Measurements from ENCODE around the gene CFAP53. TPM values are rescaled to one million over a fixed set of nuclear protein-coding genes. Genes with fewer than 3 reads are reported as not detected.

Gene CFAP53
- total and polyA plus RNA-seq, 2 of the 4 experiments (the other 2 are of a cell fraction), result under 0.01 to 0.12 TPM

GRCh38 chr18:50301074-50301473 lies 34.8 kb upstream of the CFAP53 start:
- no peak overlapping the region for H3K4ac ChIP-seq (ENCODE audit: low read depth, low read length)
- no peak overlapping the region for H3K9ac ChIP-seq (ENCODE audit: low read depth, low read length)
- H3K56ac ChIP-seq (ENCODE audit: extremely low read depth, insufficient read depth, low read length), result no peak overlapping the region
- in situ Hi-C loops (cut with MboI; ENCODE audit: low sequenced_read_pairs) (no loop called here), dilution Hi-C loops (cut with HindIII; ENCODE audit: low sequenced_read_pairs, unreplicated experiment) (no loop called here), intact Hi-C loops (cut with micrococcal nuclease) (no loop called here)
- H3K18ac ChIP-seq (ENCODE audit: low read depth, low read length), result no peak overlapping the region
- no peaks in the 10 kb centered on the region for H3K9me3 ChIP-seq (ENCODE audit: control insufficient read depth, insufficient read depth, low read length)
- peaks cover 14% of the 10 kb centered on the region for H3K27me3 ChIP-seq (ENCODE audit: control insufficient read depth, insufficient read depth, low read length)
- H3K4me2 ChIP-seq (ENCODE audit: low read depth, low read length), result no peak overlapping the region
- TF ChIP-seq BHLHE40 (IDR thresholded peaks at IDR 0.05; ENCODE audit: low read depth, low read length) (no peak), MAZ (IDR thresholded peaks at IDR 0.05; ENCODE audit: borderline replicate concordance, low read depth, low read length) (no peak), MAFK (IDR thresholded peaks at IDR 0.05; ENCODE audit: low read depth, low read length) (no peak), POLR2A (IDR thresholded peaks at IDR 0.05; ENCODE audit: low read depth, low read length) (no peak), RAD21 (IDR thresholded peaks at IDR 0.05; ENCODE audit: low read length) (no peak), ELK1 (IDR thresholded peaks at IDR 0.05; ENCODE audit: borderline replicate concordance, low read depth, low read length) (no peak), RFX5 (IDR thresholded peaks at IDR 0.05; ENCODE audit: low read depth, low read length) (no peak), CEBPB (IDR thresholded peaks at IDR 0.05; ENCODE audit: low read depth, low read length) (no peak), RCOR1 (IDR thresholded peaks at IDR 0.05; ENCODE audit: insufficient replicate concordance, low read length) (no peak), CHD1 (IDR thresholded peaks at IDR 0.05; ENCODE audit: low read depth, low read length) (no peak), USF2 (IDR thresholded peaks at IDR 0.05; ENCODE audit: low read depth, low read length) (no peak), SMC3 (IDR thresholded peaks at IDR 0.05; ENCODE audit: low read depth, low read length) (no peak), NFE2L2 (IDR thresholded peaks at IDR 0.05; ENCODE audit: low read depth, low read length) (no peak), MXI1 (IDR thresholded peaks at IDR 0.05; ENCODE audit: borderline replicate concordance, low read depth, low read length) (no peak), FOS (IDR thresholded peaks at IDR 0.05; ENCODE audit: low read depth, low read length) (no peak), CTCF (conservative IDR thresholded peaks at IDR 0.05; ENCODE audit: low read depth, low read length) (no peak)
- H2BK120ac ChIP-seq (ENCODE audit: low read depth, low read length), result no peak overlapping the region
- no peaks in the 10 kb centered on the region for H4K20me1 ChIP-seq (ENCODE audit: insufficient read depth, low read length)
- H2AK5ac ChIP-seq (ENCODE audit: low read depth, low read length), result no peak overlapping the region
- no peak overlapping the region for H2BK5ac ChIP-seq (ENCODE audit: low read depth, low read length, poor library complexity, severe bottlenecking)
- no peak overlapping the region for H2BK15ac ChIP-seq (ENCODE audit: low read depth, low read length)
- no peak overlapping the region for H4K5ac ChIP-seq (ENCODE audit: low read depth, low read length)
- DNase-seq (no peak), ATAC-seq (ENCODE audit: low read depth) (no peak)
- H3K36me3 ChIP-seq (ENCODE audit: control insufficient read depth, insufficient read depth, low read length), result no peaks in the 10 kb centered on the region
- no peak overlapping the region for H3K23ac ChIP-seq (ENCODE audit: low read depth, low read length)
- H2AK9ac ChIP-seq (replicated peaks; ENCODE audit: low read depth, low read length, poor library complexity), result no peak overlapping the region
- H3K4me3 ChIP-seq (ENCODE audit: insufficient read depth, low read depth, low read length), result no peak overlapping the region
- no peak overlapping the region for H4K91ac ChIP-seq (ENCODE audit: insufficient read depth, low read depth, low read length)
- BruUV-seq (replicated peaks), result no TSS peak
- no peak overlapping the region for H2AFZ ChIP-seq (replicated peaks; ENCODE audit: low read length, poor library complexity)
- H3K4me1 ChIP-seq (ENCODE audit: control insufficient read depth, insufficient read depth, low read length), result no peaks in the 10 kb centered on the region
- no peaks in the 10 kb centered on the region for H3K9me1 ChIP-seq (ENCODE audit: insufficient read depth, low read length)
- no peak overlapping the region for H2BK20ac ChIP-seq (ENCODE audit: low read depth, low read length)
- H3K79me1 ChIP-seq (ENCODE audit: low read depth in 1 of 2, low read length in 2 of 2), result no peaks in the 10 kb centered on the region
- no peak overlapping the region for H3K14ac ChIP-seq (replicated peaks; ENCODE audit: low read depth, low read length)
- CTCF ChIA-PET, result no interaction called here
- POLR2A ChIA-PET (ENCODE audit: unreplicated experiment), result no interaction called here
- 80% methylated on average over 1 of the region's 5 CpGs; no CpG with 5 or more reads in 1 of the 2 experiments for WGBS, 2 experiments (ENCODE audit: extremely low coverage in 2 of 2, insufficient read length in 1 of 2)
- no peak overlapping the region for H4K8ac ChIP-seq (ENCODE audit: low read depth in 2 of 2, low read length in 2 of 2)
- H3K27ac ChIP-seq (ENCODE audit: insufficient read depth, low read length), result no peak overlapping the region
